Colon (tissue), 2 donors: Measurements from ENCODE around the gene GDPD4.

ENCODE experiments used
- FAIRE-seq: peaks from 2 replicates; lab custom pipeline; 2012; peaks lifted over from hg19 to GRCh38; lab: Jason Lieb, UNC
- donor health status: control.
- donor health status: control.

GDPD4 gene

GRCh38 chr11:77173494-77173893, 128.0 kb downstream of the GDPD4 start:
- FAIRE-seq, result no peak

- FAIRE-seq, result no peak
Observed at GRCh38 chr11:77172666-77172982, 128.9 kb downstream of the GDPD4 start.

GRCh38 chr11:77171885-77172665, 129.4 kb downstream of the GDPD4 start:
- no peak for FAIRE-seq

GRCh38 chr11:77171254-77171653, 130.2 kb downstream of the GDPD4 start:
- FAIRE-seq, result no peak

GRCh38 chr11:77170107-77170506, 131.4 kb downstream of the GDPD4 start:
- FAIRE-seq, result no peak

GRCh38 chr11:77167791-77168190, 133.7 kb downstream of the GDPD4 start:
- FAIRE-seq, result no peak

GRCh38 chr11:77167111-77167626, 134.3 kb downstream of the GDPD4 start:
- no peak for FAIRE-seq
